H1 (cell line): ENCODE results near the gene CCDC175. TPM values are rescaled to one million over a fixed set of nuclear protein-coding genes. Genes with fewer than 3 reads are reported as not detected.

ENCODE experiments used
- CTCF ChIA-PET: fragments of 300-600 bp; sonication (Branson Sonifier 250); formaldehyde crosslinking; loops from one replicate; lab custom pipeline; 2021; ENCODE audit not compliant: partially characterized antibody; lab: Charles Lee
- POLR2A ChIA-PET: fragments of 300-600 bp; sonication (Branson Sonifier 250); formaldehyde crosslinking; loops from one replicate; lab custom pipeline; 2021; ENCODE audit warnings: inconsistent platforms; ENCODE audit not compliant: partially characterized antibody; lab: Charles Lee
- DNase-seq, 2 experiments: peaks; one replicate each; pipeline versions ENCODE4 v3.0.0 to v3.0.0-alpha.2; 2010 to 2022; ENCODE audit warnings: low spot score in 2 of 2, low read depth in 1 of 2, mixed read lengths in 1 of 2
- FAIRE-seq: peaks from 2 replicates; lab custom pipeline; 2011; peaks lifted over from hg19 to GRCh38; lab: Jason Lieb, UNC
- H2AFZ ChIP-seq: 2 replicates; pipeline ENCODE4 v1.8.1; 2012; ENCODE audit warnings: low read length, inconsistent platforms
- H2AK5ac ChIP-seq: 2 replicates; pipeline ENCODE4 v1.6.1; 2013; ENCODE audit warnings: low read depth, low read length
- H2BK120ac ChIP-seq: replicated peaks from 2 replicates; pipeline ENCODE3; 2013; ENCODE audit warnings: low read depth, low read length, inconsistent platforms
- H2BK12ac ChIP-seq: 2 replicates; pipeline ENCODE4 v1.6.1; 2013; ENCODE audit warnings: low read depth, low read length
- H2BK15ac ChIP-seq: 2 replicates; pipeline ENCODE4 v1.6.1; 2013; ENCODE audit warnings: low read length
- H2BK20ac ChIP-seq: 2 replicates; pipeline ENCODE4 v1.6.1; 2013; ENCODE audit warnings: low read length
- H2BK5ac ChIP-seq: 2 replicates; pipeline ENCODE4 v1.6.1; 2013; ENCODE audit warnings: low read depth, low read length
- H3K14ac ChIP-seq: 2 replicates; pipeline ENCODE4 v1.6.1; 2013; ENCODE audit warnings: inconsistent platforms; ENCODE audit not compliant: insufficient read length
- H3K18ac ChIP-seq: 2 replicates; pipeline ENCODE4 v1.6.1; 2013; ENCODE audit warnings: low read length; ENCODE audit errors: extremely low read depth
- H3K23ac ChIP-seq: 2 replicates; pipeline ENCODE4 v1.6.1; 2013; ENCODE audit warnings: inconsistent platforms; ENCODE audit not compliant: insufficient read length
- H3K23me2 ChIP-seq: 2 replicates; pipeline ENCODE4 v1.6.1; 2013; ENCODE audit warnings: low read depth, low read length
- H3K27ac ChIP-seq: 2 replicates; pipeline ENCODE4 v1.6.1; 2011; ENCODE audit warnings: low read depth, low read length, inconsistent platforms
- H3K27me3 ChIP-seq, 4 experiments: replicated peaks in 1 of 4; 1 replicate in 1 of 4; 2 replicates in 3 of 4; pipeline versions ENCODE4 v1.6.1 to v1.8.1; 2011 to 2013; ENCODE audit warnings: low read length in 3 of 4, mild to moderate bottlenecking in 3 of 4, inconsistent platforms in 2 of 4, mixed read lengths in 2 of 4, moderate library complexity in 1 of 4; ENCODE audit not compliant: control insufficient read depth in 3 of 4, insufficient read depth in 3 of 4; ENCODE audit errors: extremely low read depth in 1 of 4
- H3K36me3 ChIP-seq, 4 experiments: 2 replicates each; pipeline versions ENCODE4 v1.6.1 to v1.8.1; 2011 to 2013; ENCODE audit warnings: mild to moderate bottlenecking in 4 of 4, low read length in 3 of 4, moderate library complexity in 2 of 4, control low read depth in 1 of 4, inconsistent platforms in 1 of 4; ENCODE audit not compliant: insufficient read depth in 4 of 4, control insufficient read depth in 2 of 4
- H3K4ac ChIP-seq: replicated peaks from 2 replicates; pipeline ENCODE3; 2013; ENCODE audit warnings: low read length, low read depth, mixed read lengths, inconsistent platforms; ENCODE audit not compliant: insufficient read length
- H3K4me1 ChIP-seq, 4 experiments: replicated peaks in 1 of 4; 1 replicate in 1 of 4; 2 replicates in 3 of 4; pipeline versions ENCODE4 v1.6.1 to v1.8.1; 2011 to 2013; ENCODE audit warnings: low read length in 3 of 4, inconsistent platforms in 2 of 4, mixed read lengths in 1 of 4; ENCODE audit not compliant: insufficient read depth in 4 of 4, control insufficient read depth in 3 of 4
- H3K4me2 ChIP-seq, 2 experiments: 2 replicates each; pipeline versions ENCODE4 v1.6.1 to v1.8.1; 2011 to 2013; ENCODE audit warnings: low read depth in 2 of 2, low read length in 2 of 2, control low read depth in 1 of 2, inconsistent platforms in 1 of 2, mild to moderate bottlenecking in 1 of 2; ENCODE audit not compliant: insufficient read depth in 1 of 2
- H3K4me3 ChIP-seq, 4 experiments: fragments of 200-600, 300-600 bp in 1 of 4; sonication (generic), shearing (Covaris generic), sonication (Bioruptor Twin) in 1 of 4; 2 replicates each; pipeline versions ENCODE4 v1.5.1 to v1.8.1; 2011 to 2016; ENCODE audit warnings: low read length in 4 of 4, low read depth in 3 of 4, control low read depth in 2 of 4, inconsistent platforms in 2 of 4, mild to moderate bottlenecking in 2 of 4, mixed read lengths in 1 of 4, moderate library complexity in 1 of 4; ENCODE audit not compliant: insufficient read depth in 2 of 4; ENCODE audit errors: extremely low read depth in 1 of 4
- H3K56ac ChIP-seq: replicated peaks from 2 replicates; pipeline ENCODE3; 2013; ENCODE audit warnings: low read depth, mild to moderate bottlenecking, mixed read lengths, low read length, inconsistent platforms; ENCODE audit not compliant: insufficient read length
- H3K79me1 ChIP-seq: 2 replicates; pipeline ENCODE4 v1.6.1; 2013; ENCODE audit warnings: low read depth, low read length, control low read depth
- H3K79me2 ChIP-seq, 2 experiments: 2 replicates each; pipeline versions ENCODE4 v1.6.1 to v1.8.1; 2012 to 2013; ENCODE audit warnings: low read length in 2 of 2, mild to moderate bottlenecking in 2 of 2, inconsistent platforms in 1 of 2; ENCODE audit not compliant: insufficient read depth in 2 of 2, control insufficient read depth in 1 of 2
- H3K9ac ChIP-seq, 4 experiments: replicated peaks in 1 of 4; 1 replicate in 1 of 4; 2 replicates in 3 of 4; pipeline versions ENCODE4 v1.6.1 to v1.8.1; 2011 to 2013; ENCODE audit warnings: low read depth in 3 of 4, low read length in 3 of 4, control low read depth in 2 of 4, mild to moderate bottlenecking in 2 of 4, moderate library complexity in 2 of 4, inconsistent platforms in 1 of 4; ENCODE audit errors: extremely low read depth in 1 of 4
- H3K9me3 ChIP-seq, 2 experiments: 2 replicates each; pipeline versions ENCODE4 v1.6.1 to v1.8.1; 2012 to 2013; ENCODE audit warnings: mild to moderate bottlenecking in 2 of 2, moderate library complexity in 2 of 2, control low read depth in 1 of 2, inconsistent platforms in 1 of 2, low read depth in 1 of 2, low read length in 1 of 2, mixed read lengths in 1 of 2; ENCODE audit not compliant: insufficient read depth in 2 of 2
- H4K20me1 ChIP-seq, 2 experiments: replicated peaks in 1 of 2; 2 replicates each; pipeline versions ENCODE3 to v1.8.1; 2011 to 2013; ENCODE audit warnings: inconsistent platforms in 2 of 2, low read length in 2 of 2, mild to moderate bottlenecking in 1 of 2; ENCODE audit not compliant: insufficient read depth in 2 of 2, control insufficient read depth in 1 of 2
- H4K5ac ChIP-seq: 2 replicates; pipeline ENCODE4 v1.6.1; 2013; ENCODE audit warnings: low read length, low read depth, mixed read lengths, inconsistent platforms; ENCODE audit not compliant: insufficient read length
- H4K8ac ChIP-seq: 2 replicates; pipeline ENCODE4 v1.8.0; 2013; ENCODE audit warnings: mild to moderate bottlenecking, moderate library complexity, low read length, inconsistent platforms; ENCODE audit not compliant: insufficient read depth; ENCODE audit errors: extremely low read depth
- H4K91ac ChIP-seq: replicated peaks from 2 replicates; pipeline ENCODE3; 2013; ENCODE audit warnings: low read length, mixed read lengths, inconsistent platforms; ENCODE audit not compliant: insufficient read length
- CBX5 ChIP-seq: fragments of 300-800, 300-1000 bp; sonication (generic); IDR thresholded peaks from 2 replicates; pipeline ENCODE4 v1.7.1; 2016; ENCODE audit warnings: antibody characterized with exemption, low read length, low read depth
- RBBP5 ChIP-seq: IDR thresholded peaks from 2 replicates; pipeline ENCODE4 v1.7.1; 2012; ENCODE audit warnings: low read depth, mild to moderate bottlenecking, inconsistent platforms, low read length, moderate library complexity, borderline replicate concordance
- SIX5 ChIP-seq: IDR thresholded peaks from 2 replicates; pipeline ENCODE4 v1.6.1; 2011; ENCODE audit warnings: mild to moderate bottlenecking, low read depth, low read length
- WGBS, 2 experiments: shearing (Covaris generic) in 1 of 2; methylation state at CpG; one replicate each; pipeline versions ENCODE4 v1.1.6 to v1.1.7; 2013 to 2015; ENCODE audit warnings: low lambda C conversion rate in 2 of 2, mixed read lengths in 2 of 2, inconsistent platforms in 1 of 2, low coverage in 1 of 2, missing lambda C conversion rate in 1 of 2; ENCODE audit not compliant: insufficient replicate concordance in 2 of 2, insufficient coverage in 1 of 2, insufficient read length in 1 of 2; ENCODE audit errors: extremely low coverage in 1 of 2, missing lambda C conversion rate in 1 of 2; 5-methylcytosine and 5-hydroxymethylcytosine counted together
- polyA plus RNA-seq, 7 experiments: library from polyadenylated mRNA; depleted of rRNA in 3 of 7; stranded (reverse) in 5 of 7; unstranded in 2 of 7; fragments of >200 nt in 5 of 7; fragments of 200-250 nt in 2 of 7; gene quantifications; 1 replicate in 5 of 7; 2 replicates in 1 of 7; 4 replicates in 1 of 7; pipeline versions ENCODE4 v1.2.1 to v1.2.3, GENCODE V29; 2011 to 2013; ENCODE audit warnings: missing spikeins in 2 of 7, mixed read lengths in 2 of 7
- total RNA-seq: library from RNA; stranded (reverse); fragmentation: NEBNext Ultra II Directional; extraction: Animal tissue kit (Norgen Biotek cat#: 25700); gene quantifications from 2 replicates; pipeline ENCODE4 v1.2.1, GENCODE V29; 2021
- TF ChIP-seq, protein P1 (sequence below), 3 experiments: IDR thresholded peaks; 1 replicate in 2 of 3; 2 replicates in 1 of 3; pipeline versions ENCODE4 v1.5.1 to v1.6.1; 2011; ENCODE audit warnings: low read length in 3 of 3, mild to moderate bottlenecking in 3 of 3, inconsistent platforms in 2 of 3, low read depth in 1 of 3, moderate library complexity in 1 of 3; ENCODE audit not compliant: insufficient read depth in 1 of 3; ENCODE audit errors: control extremely low read depth in 1 of 3

CCDC175 gene
- total and polyA plus RNA-seq, 2 of the 8 experiments (the other 6 are each of a cell fraction or from before 2014, with no cell fraction given): 0.19 TPM; not detected in 1

DNA sequence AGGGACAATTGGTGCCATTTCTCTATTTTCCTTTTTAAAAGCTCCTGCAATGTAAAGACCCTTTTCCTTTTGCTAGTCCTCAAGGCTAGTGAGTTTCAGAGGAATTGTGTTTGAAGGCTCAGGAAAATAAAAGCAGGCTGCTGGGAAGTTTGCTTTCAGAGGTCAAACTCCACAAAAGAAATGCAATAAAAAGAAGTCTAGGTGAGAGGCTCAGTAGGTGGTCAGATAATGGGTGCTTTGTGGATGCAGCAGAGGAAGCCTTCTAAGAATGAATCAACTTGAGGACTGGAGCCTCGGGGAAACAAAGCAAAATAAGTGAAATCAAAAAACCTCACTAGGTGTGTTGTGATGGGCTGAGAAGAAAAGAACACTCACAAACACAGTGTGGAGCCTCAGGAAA is 10.3 kb downstream of the CCDC175 start:
- Histone ChIP-seq H2AFZ (no peak overlapping the region), H3K4ac (no peak overlapping the region), H3K27me3 (no peaks in the 10 kb centered on the region), H3K79me2 (no peaks in the 10 kb centered on the region), H3K23me2 (no peaks in the 10 kb centered on the region), H3K23ac (no peak overlapping the region), H2AK5ac (no peak overlapping the region), H3K56ac (no peak overlapping the region), H3K4me1 (peaks cover 0 to 20% (median 8%) of the 10 kb centered on the region in 4 experiments; a peak in 3 of 7 replicates), H4K8ac (no peak overlapping the region), H3K9me3 (no peaks in the 10 kb centered on the region), H4K5ac (no peak overlapping the region), H2BK20ac (no peak overlapping the region), H2BK12ac (no peak overlapping the region), H2BK15ac (no peak overlapping the region), H2BK120ac (no peak overlapping the region), H3K14ac (no peak overlapping the region), H3K18ac (no peak overlapping the region), H2BK5ac (no peak overlapping the region), H3K9ac (no peak overlapping the region), H3K79me1 (no peaks in the 10 kb centered on the region), H3K4me2 (peak overlapping the region; percentile 9 to 46; a peak in 2 of 4 replicates), H3K36me3 (no peaks in the 10 kb centered on the region), H4K91ac (no peak overlapping the region), H3K4me3 (no peak overlapping the region), H3K27ac (no peak overlapping the region), H4K20me1 (no peaks in the 10 kb centered on the region)
- DNase-seq (no peak), FAIRE-seq (no peak)
- 53% methylated on average over 1 of the region's 1 CpG; no CpG with 5 or more reads in 1 of the 2 experiments for WGBS, 2 experiments
- ChIA-PET POLR2A (interaction anchor here (1.1 kb wide), 1 partner anchor 8 kb away, joined by 3 read pairs; no protein-coding TSS in a partner anchor), CTCF (interaction anchor here (0.7 to 18.8 kb wide), 6 partner anchors 11 to 331 kb away, joined by 3 to 462 read pairs (median 4); partner anchors contain the start of genes CCDC175, JKAMP and L3HYPDH)
- no peak for TF ChIP-seq CBX5
- no peak for TF ChIP-seq SIX5
- TF ChIP-seq, protein P1, sequence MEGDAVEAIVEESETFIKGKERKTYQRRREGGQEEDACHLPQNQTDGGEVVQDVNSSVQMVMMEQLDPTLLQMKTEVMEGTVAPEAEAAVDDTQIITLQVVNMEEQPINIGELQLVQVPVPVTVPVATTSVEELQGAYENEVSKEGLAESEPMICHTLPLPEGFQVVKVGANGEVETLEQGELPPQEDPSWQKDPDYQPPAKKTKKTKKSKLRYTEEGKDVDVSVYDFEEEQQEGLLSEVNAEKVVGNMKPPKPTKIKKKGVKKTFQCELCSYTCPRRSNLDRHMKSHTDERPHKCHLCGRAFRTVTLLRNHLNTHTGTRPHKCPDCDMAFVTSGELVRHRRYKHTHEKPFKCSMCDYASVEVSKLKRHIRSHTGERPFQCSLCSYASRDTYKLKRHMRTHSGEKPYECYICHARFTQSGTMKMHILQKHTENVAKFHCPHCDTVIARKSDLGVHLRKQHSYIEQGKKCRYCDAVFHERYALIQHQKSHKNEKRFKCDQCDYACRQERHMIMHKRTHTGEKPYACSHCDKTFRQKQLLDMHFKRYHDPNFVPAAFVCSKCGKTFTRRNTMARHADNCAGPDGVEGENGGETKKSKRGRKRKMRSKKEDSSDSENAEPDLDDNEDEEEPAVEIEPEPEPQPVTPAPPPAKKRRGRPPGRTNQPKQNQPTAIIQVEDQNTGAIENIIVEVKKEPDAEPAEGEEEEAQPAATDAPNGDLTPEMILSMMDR (IDR thresholded peaks at IDR 0.05; ENCODE audit: control extremely low read depth in 1 of 3, insufficient read depth in 1 of 3, low read depth in 1 of 3, low read length in 3 of 3): no peak
- TF ChIP-seq RBBP5: no peak
